ENCODE data around the gene CDK14. TPM values are rescaled to one million over a fixed set of nuclear protein-coding genes. Genes with fewer than 3 reads are reported as not detected.

Gene CDK14
- total and polyA plus RNA-seq, 2 donors (not counting 3 experiments of a cell fraction or from before 2014, with no cell fraction given), result 5.5 to 34.2 TPM

DNA sequence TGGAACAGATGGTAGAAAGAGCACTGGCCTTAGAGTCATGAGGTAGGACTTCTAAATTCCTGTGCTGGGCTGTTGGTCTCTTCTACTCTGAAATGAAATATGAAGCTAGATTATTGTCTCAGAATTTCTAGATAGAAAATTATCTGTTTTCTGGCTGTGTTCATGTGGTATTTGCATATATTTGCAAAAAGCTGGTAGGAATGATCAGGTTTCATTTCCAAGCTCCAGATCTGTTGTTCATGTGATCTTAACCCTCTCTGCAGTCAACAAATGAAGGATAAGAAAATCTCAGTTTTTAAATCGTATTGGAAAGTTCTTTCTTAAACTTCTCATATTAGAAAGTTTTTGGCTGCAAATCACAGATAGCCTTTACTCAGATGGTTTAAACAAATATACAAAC lies 248.3 kb downstream of the CDK14 start:
- no peaks in the 10 kb centered on the region for H4K20me1 ChIP-seq (replicated peaks; ENCODE audit: control insufficient read depth, extremely low read depth, insufficient read depth, low read length)
- intact Hi-C loops (cut with micrococcal nuclease) (no loop called here), dilution Hi-C loops (cut with MboI; ENCODE audit: extremely low pct_ligation_motif_present, low sequenced_read_pairs) (no loop called here)
- H3K9me3 ChIP-seq (replicated peaks; ENCODE audit: control insufficient read depth, insufficient read depth, low read length), result no peaks in the 10 kb centered on the region
- DNase-seq (ENCODE audit: low read depth, low spot score) (no peak), FAIRE-seq (no peak)
- TF ChIP-seq POLR2AphosphoS5 (IDR thresholded peaks at IDR 0.05; ENCODE audit: insufficient read depth, low read depth, low read length) (no peak), JUN (IDR thresholded peaks at IDR 0.05; ENCODE audit: borderline replicate concordance, insufficient read depth, insufficient read length, low read depth) (no peak), EZH2 (IDR thresholded peaks at IDR 0.05; ENCODE audit: borderline replicate concordance, low read depth, low read length, severe bottlenecking) (no peak), GATA2 (IDR thresholded peaks at IDR 0.05; ENCODE audit: insufficient read depth, insufficient read length, low read depth, low read length) (no peak), MYC (IDR thresholded peaks at IDR 0.05; ENCODE audit: low read depth, low read length) (no peak), FOS (IDR thresholded peaks at IDR 0.05; ENCODE audit: borderline replicate concordance, insufficient read depth, low read length) (no peak)
- TF ChIP-seq, protein P1, sequence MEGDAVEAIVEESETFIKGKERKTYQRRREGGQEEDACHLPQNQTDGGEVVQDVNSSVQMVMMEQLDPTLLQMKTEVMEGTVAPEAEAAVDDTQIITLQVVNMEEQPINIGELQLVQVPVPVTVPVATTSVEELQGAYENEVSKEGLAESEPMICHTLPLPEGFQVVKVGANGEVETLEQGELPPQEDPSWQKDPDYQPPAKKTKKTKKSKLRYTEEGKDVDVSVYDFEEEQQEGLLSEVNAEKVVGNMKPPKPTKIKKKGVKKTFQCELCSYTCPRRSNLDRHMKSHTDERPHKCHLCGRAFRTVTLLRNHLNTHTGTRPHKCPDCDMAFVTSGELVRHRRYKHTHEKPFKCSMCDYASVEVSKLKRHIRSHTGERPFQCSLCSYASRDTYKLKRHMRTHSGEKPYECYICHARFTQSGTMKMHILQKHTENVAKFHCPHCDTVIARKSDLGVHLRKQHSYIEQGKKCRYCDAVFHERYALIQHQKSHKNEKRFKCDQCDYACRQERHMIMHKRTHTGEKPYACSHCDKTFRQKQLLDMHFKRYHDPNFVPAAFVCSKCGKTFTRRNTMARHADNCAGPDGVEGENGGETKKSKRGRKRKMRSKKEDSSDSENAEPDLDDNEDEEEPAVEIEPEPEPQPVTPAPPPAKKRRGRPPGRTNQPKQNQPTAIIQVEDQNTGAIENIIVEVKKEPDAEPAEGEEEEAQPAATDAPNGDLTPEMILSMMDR (IDR thresholded peaks at IDR 0.05; ENCODE audit: extremely low read depth in 1 of 2, insufficient read depth in 1 of 2, low read depth in 1 of 2, low read length in 2 of 2), result no peak
- H3K4me1 ChIP-seq (ENCODE audit: control insufficient read depth, extremely low read depth, insufficient read depth, low read length), result no peaks in the 10 kb centered on the region
- no peaks in the 10 kb centered on the region for H3K27me3 ChIP-seq (ENCODE audit: control insufficient read depth in 2 of 2, insufficient read depth in 2 of 2, low read length in 2 of 2)
- ChIA-PET CTCF (interaction anchor here (1.0 to 1.7 kb wide), 4 partner anchors 9 to 325 kb away, joined by 3 to 4 read pairs (median 4); no protein-coding TSS in a partner anchor), POLR2A (no interaction called here)
- no peak overlapping the region for H3K4me2 ChIP-seq (ENCODE audit: insufficient read depth, low read length)
- BruUV-seq (replicated peaks), result no TSS peak
- no peaks in the 10 kb centered on the region for H3K79me2 ChIP-seq (ENCODE audit: control insufficient read depth, insufficient read depth, low read length)
- H3K4me3 ChIP-seq (replicated peaks in 1 of 3; ENCODE audit: insufficient read depth in 1 of 3, low read depth in 1 of 3, low read length in 3 of 3), result no peak overlapping the region
- no peak overlapping the region for H2AFZ ChIP-seq (ENCODE audit: low read depth, low read length)
- no peak overlapping the region for H3K27ac ChIP-seq (ENCODE audit: insufficient read depth, low read depth, low read length)
- H3K9ac ChIP-seq (replicated peaks; ENCODE audit: extremely low read depth, insufficient read depth, low read length), result no peak overlapping the region
- H3K9me1 ChIP-seq (replicated peaks; ENCODE audit: control insufficient read depth, extremely low read depth, insufficient read depth, low read length), result peaks cover 2% of the 10 kb centered on the region
- no peaks in the 10 kb centered on the region for H3K36me3 ChIP-seq (ENCODE audit: control insufficient read depth in 2 of 2, extremely low read depth in 1 of 2, insufficient read depth in 2 of 2, low read length in 2 of 2)
